Measurements from ENCODE around the gene CXADR. TPM values are rescaled to one million over a fixed set of nuclear protein-coding genes. Genes with fewer than 3 reads are reported as not detected.

CXADR gene
- total RNA-seq, 1 experiment from 2014 or later: 21.7 TPM

- no peak overlapping the region for H3K4me3 ChIP-seq
- H3K27ac ChIP-seq: no peak overlapping the region
- ChIA-PET POLR2A (ENCODE audit: unreplicated experiment) (interaction anchor here (0.7 kb wide), 1 partner anchor 68 kb away, joined by 8 read pairs; no protein-coding TSS in a partner anchor), CTCF (no interaction called here)
- H3K9me3 ChIP-seq (ENCODE audit: insufficient read depth, low read depth): no peaks in the 10 kb centered on the region
- no peak overlapping the region for H3K4me2 ChIP-seq
- TF ChIP-seq CTCF (conservative IDR thresholded peaks at IDR 0.05) (no peak), EZH2 (IDR thresholded peaks at IDR 0.05; ENCODE audit: low read depth) (no peak)
- no peaks in the 10 kb centered on the region for H3K27me3 ChIP-seq (ENCODE audit: insufficient read depth, low read depth)
- H3K36me3 ChIP-seq (ENCODE audit: low read depth): peaks cover 14% of the 10 kb centered on the region; the same call in 1 of the 2 replicates
- no peaks in the 10 kb centered on the region for H4K20me1 ChIP-seq (ENCODE audit: insufficient read depth)
- H3K4me1 ChIP-seq (replicated peaks; ENCODE audit: insufficient read depth): peaks cover 9% of the 10 kb centered on the region; the same call in 1 of the 2 replicates
- peaks cover 5% of the 10 kb centered on the region; the same call in 1 of the 2 replicates for H3K79me2 ChIP-seq (ENCODE audit: low read depth)
- 0 out of 2 replicates have a peak, but pooled peaks cover 4% of the 10 kb centered on the region for H3F3A ChIP-seq (ENCODE audit: insufficient read depth, low read depth)
- intact Hi-C loops (cut with micrococcal nuclease; ENCODE audit: unreplicated experiment): no loop called here
- BruUV-seq (replicated peaks): no TSS peak
- H3K9me2 ChIP-seq (ENCODE audit: insufficient read depth): no peaks in the 10 kb centered on the region
- H2AFZ ChIP-seq: no peak overlapping the region
- peak in 1 of 2 experiments; percentile 37 for DNase-seq
These were observed 90.0 kb downstream of the CXADR start for GRCh38 chr21:17602874-17603273.

GRCh38 chr21:17607684-17608083, 94.8 kb downstream of the CXADR start:
- peaks cover 19% of the 10 kb centered on the region for H3K4me1 ChIP-seq (replicated peaks; ENCODE audit: insufficient read depth)
- DNase-seq: no peak
- no peaks in the 10 kb centered on the region for H3K9me2 ChIP-seq (ENCODE audit: insufficient read depth)
- no peak for TF ChIP-seq CTCF (conservative IDR thresholded peaks at IDR 0.05)
- no peak for TF ChIP-seq EZH2 (IDR thresholded peaks at IDR 0.05; ENCODE audit: low read depth)
- no peak overlapping the region for H3K4me2 ChIP-seq
- H3K9me3 ChIP-seq (ENCODE audit: insufficient read depth, low read depth): no peaks in the 10 kb centered on the region
- no peaks in the 10 kb centered on the region for H3K27me3 ChIP-seq (ENCODE audit: insufficient read depth, low read depth)
- H4K20me1 ChIP-seq (ENCODE audit: insufficient read depth): no peaks in the 10 kb centered on the region
- H3K79me2 ChIP-seq (ENCODE audit: low read depth): peaks cover 44% of the 10 kb centered on the region
- peaks cover 14% of the 10 kb centered on the region; the same call in 1 of the 2 replicates for H3K36me3 ChIP-seq (ENCODE audit: low read depth)
- BruUV-seq (replicated peaks): no TSS peak
- ChIA-PET POLR2A (ENCODE audit: unreplicated experiment) (no interaction called here), CTCF (no interaction called here)
- H3K4me3 ChIP-seq: no peak overlapping the region
- H2AFZ ChIP-seq: no peak overlapping the region
- no peaks in the 10 kb centered on the region for H3F3A ChIP-seq (ENCODE audit: insufficient read depth, low read depth)
- intact Hi-C loops (cut with micrococcal nuclease; ENCODE audit: unreplicated experiment): no loop called here
- no peak overlapping the region for H3K27ac ChIP-seq

GRCh38 chr21:17609681-17610080, 96.8 kb downstream of the CXADR start:
- H3F3A ChIP-seq (ENCODE audit: insufficient read depth, low read depth): peaks cover 8% of the 10 kb centered on the region; the same call in 1 of the 2 replicates
- POLR2A ChIA-PET (ENCODE audit: unreplicated experiment): no interaction called here
- H3K9me2 ChIP-seq (ENCODE audit: insufficient read depth): no peaks in the 10 kb centered on the region
- H3K4me1 ChIP-seq (replicated peaks; ENCODE audit: insufficient read depth): peaks cover 11% of the 10 kb centered on the region
- H3K27me3 ChIP-seq (ENCODE audit: insufficient read depth, low read depth): no peaks in the 10 kb centered on the region
- CTCF ChIA-PET: no interaction called here
- H3K9me3 ChIP-seq (ENCODE audit: insufficient read depth, low read depth): no peaks in the 10 kb centered on the region
- H3K36me3 ChIP-seq (ENCODE audit: low read depth): 0 out of 2 replicates have a peak, but pooled peaks cover 3% of the 10 kb centered on the region
- TF ChIP-seq CTCF (conservative IDR thresholded peaks at IDR 0.05) (no peak), EZH2 (IDR thresholded peaks at IDR 0.05; ENCODE audit: low read depth) (no peak)
- no TSS peak for BruUV-seq (replicated peaks)
- peaks cover 44% of the 10 kb centered on the region for H3K79me2 ChIP-seq (ENCODE audit: low read depth)
- no peak overlapping the region for H3K4me3 ChIP-seq
- no peaks in the 10 kb centered on the region for H4K20me1 ChIP-seq (ENCODE audit: insufficient read depth)
- no peak overlapping the region for H3K27ac ChIP-seq
- H2AFZ ChIP-seq: no peak overlapping the region
- H3K4me2 ChIP-seq: peak overlapping the region; percentile 81; the same call in 1 of the 2 replicates
- intact Hi-C loops (cut with micrococcal nuclease; ENCODE audit: unreplicated experiment): loop anchor here (5.0 kb wide), 1 partner anchor 97 kb away; the partner anchor contains the start of gene CXADR
- no peak for DNase-seq

Measured in PC-9 (cell line).